Measurements from ENCODE around the gene SETBP1.

Gene SETBP1

DNA sequence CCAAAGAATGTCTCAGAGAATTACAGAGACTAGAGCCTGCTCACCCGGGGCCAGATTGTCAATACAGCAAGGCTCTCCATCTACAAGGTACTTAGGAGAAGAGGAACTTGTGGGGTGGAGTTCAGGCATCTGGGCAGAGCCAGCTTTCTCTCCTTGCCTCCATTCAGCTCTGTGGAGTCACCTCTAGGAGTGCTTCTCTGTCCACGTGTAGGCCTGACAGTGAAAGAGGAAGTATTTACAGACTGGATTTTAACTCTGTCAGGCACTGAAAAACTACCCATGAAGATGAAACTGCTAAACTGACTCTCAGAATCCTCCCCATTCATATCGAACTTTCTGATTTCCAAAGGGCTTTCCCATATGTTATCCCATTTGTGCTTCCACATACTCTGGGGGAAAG is 315.6 kb downstream of the SETBP1 start:
- DNase-seq: no peak

DNA sequence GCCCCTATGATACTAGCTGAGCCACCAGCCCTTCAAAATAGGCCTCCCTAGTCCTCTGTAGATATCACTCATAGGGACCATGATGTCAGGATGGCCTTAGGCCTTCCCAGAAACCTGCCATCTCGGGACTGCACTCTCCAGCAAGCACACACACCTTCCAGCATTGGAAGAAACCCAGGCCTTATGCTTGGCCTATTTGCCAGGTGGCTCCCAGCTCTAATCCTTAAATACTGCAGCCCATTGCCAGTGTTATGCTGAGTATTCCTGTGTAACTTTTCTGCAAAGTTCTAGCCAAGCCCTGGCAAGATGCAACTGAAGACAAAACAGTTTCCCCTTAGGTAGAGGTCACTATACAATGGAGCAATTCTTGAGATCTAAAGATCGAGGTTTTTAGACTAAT is 316.5 kb downstream of the SETBP1 start:
- no peak for DNase-seq

DNA sequence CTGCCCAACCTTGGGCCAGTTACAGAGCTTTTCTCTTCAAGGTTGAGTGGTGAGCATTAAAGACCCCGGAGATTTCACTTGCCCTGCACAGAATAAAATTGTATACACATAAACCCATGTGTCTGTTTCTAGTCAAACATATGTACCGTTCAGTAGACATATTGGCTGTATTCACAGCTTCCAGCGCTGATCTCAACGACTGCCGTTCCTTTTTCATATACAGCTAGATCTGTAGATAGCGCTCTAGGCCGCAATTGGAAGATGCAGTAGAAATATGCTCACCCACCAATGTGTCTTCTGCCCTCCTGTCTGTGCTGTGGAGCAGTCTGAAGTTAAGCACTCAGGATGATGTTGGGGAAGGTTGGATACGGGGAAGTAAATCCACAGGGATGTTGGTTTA is 317.7 kb downstream of the SETBP1 start:
- no peak for DNase-seq

DNA sequence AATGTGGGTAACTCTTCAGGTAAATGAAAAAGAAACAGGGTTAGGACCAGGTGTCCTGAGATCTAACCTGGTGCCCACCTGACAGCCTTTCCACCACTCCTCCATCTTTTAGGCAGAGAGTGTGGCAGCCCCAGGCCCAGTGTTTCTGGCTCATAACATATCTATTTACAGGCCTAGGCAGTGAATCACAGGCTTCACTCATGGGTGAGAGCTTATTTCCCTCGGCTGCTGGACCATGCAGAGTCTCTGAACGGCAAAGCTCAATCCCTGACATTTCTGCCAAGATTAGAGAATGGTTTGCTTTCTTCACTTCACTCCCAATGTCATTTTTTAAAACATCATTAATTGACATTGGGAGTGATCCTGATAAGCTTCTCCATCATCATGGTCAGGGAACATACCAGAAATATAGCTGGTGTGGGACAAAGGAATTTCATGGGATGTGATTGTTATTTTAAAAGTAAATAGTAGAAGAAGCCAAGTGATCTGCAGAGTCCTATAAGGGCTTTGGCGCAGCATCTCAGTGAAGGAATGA is 323.9 kb downstream of the SETBP1 start:
- DNase-seq: no peak

DNA sequence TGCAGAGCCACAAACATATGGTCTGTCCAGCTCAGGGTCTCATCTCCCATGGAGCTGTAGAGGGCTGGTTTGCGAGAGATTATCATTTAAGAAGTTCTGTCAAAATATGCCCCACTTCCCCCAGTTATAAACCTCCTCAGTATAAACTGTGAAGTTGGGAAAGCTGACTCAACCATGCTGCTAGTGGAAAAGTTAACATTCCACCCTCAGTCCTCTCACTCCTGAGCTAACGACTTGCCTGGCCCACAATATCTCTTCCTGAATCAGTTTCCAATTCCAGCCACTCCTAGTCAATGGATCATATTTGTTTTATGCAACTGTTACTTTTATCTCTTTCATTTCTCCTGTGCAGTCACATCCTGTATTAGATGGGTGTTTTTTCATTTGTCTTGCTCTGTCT is 326.2 kb downstream of the SETBP1 start:
- DNase-seq: no peak

DNA sequence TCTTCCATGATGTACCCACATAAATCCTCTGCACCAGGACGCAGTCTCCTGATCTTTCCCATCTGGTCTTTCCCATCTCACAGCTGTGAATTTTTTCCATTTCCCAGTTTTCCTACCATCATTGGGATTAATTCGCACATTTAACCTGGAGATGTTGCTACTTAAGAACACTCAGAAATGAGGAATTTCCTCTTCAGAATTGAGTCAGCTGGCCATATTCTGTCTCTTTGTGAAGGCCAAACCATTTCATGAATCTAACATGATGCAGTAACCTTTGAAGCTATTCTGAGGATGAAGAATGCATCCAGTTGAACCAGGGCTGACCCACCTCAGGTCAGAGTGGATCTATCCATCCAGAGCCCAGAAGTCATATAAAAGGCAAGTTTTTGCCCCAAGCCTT is 326.8 kb downstream of the SETBP1 start:
- no peak for DNase-seq

DNA sequence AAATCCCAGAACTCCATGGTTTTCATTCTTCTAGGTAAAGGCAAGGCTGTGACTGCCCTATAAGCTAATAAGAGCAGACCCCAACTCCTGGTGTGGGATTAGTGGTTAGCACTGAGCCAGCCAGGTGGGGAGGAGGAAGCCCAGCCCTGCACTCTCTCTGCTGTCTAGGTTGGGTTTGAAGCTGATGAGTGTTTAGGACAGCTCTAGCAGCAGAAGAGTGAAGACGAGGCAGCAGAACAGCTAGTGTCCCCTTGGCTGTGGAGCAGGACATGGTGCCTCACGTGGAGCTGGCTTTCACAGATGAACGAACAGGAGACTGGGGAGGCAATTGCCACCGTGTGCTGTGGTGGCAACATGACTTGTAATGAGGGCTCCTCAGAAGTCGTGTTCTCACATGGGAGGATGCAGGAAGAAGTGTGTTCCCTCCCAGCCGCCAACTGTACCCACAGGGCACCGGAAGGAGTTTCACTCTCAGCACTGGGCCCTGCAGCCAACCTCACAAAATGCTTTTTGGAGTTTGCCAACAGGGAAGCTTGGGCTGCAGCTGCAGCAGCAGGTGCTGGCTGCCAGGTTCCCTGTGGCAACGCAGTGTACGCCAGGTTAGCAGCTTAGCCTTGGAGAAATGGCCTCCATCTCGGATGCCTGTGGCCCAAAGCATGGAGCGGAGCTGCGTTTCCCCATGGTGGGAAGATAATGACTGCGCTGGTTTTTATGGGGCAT is 328.2 kb downstream of the SETBP1 start:
- peak; percentile 44 for DNase-seq

DNA sequence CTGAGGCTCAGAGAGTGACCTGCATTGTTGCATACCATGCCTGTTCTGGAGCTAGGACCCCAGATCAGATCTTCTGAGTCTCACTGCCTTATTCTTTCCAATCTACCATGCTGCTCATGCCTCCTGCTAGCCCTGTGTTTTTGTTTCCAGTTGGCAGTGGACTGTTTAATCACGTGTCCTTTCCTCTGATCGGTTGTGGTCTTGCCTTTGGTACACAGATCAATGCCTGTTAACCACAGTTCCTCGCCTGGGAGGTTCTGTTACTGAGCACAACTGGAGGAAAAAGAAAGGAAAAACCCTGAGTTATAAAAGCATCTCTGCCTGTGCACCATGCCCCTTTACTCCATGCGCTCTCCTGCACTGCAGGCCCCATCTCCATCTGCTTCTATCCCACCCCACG is 329.1 kb downstream of the SETBP1 start:
- DNase-seq: peak; percentile 6

DNA sequence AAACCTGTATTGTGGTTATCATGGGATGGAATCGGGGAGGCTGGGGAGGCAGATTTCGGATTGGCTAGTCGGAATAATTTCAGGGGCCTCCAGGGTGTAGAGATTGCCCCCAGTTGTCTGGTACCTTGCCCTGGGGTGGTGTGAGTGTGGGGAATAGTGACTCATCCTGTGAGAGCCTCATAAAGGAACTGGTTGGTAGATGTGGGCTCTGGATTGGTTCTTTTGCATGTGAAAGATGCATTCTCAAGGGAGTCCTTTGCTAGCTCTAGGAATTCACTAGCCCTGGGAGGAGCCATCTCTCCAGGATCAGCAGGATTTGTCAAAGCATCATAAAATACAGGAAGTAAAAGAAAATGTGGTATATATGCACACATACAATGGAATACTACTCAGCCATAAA is 331.6 kb downstream of the SETBP1 start:
- no peak for DNase-seq

DNA sequence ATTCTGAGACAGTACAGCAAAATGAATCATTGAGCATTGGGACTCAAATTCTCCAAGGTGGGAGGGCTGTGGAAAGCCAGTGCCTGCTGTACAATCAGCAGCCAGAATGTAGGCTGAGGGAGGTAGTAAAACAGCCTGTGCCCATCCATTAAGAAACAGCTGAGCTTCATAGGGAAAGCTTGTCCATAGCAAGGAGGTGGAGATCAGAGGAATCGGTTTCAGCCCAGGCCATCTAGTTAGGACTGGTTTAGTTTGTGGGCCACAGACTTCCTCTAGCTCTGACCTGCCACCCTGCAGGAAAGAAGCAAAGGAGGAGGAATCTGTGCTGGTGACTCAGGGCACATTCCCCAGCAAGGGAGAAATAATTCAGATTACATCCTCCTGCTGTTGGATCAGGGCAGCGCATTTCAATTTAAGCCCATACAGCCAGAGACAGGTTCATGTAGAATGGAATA is 333.4 kb downstream of the SETBP1 start:
- no peak for DNase-seq

DNA sequence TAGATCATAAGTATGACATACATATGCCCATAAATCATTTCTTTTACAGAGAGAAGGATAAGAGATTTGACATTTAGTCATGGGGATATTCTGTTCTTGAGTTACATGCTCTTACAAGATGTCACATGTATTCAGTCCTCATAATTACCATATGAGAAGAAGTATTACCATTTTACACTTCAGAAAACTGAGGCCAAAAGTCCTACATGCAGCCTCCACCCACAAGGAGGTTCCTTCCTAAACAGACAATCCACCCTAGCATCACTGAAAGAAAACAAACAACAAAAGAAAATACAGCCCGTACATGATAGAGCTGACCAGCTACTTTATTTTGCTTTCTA is 335.1 kb downstream of the SETBP1 start:
- DNase-seq: no peak

DNA sequence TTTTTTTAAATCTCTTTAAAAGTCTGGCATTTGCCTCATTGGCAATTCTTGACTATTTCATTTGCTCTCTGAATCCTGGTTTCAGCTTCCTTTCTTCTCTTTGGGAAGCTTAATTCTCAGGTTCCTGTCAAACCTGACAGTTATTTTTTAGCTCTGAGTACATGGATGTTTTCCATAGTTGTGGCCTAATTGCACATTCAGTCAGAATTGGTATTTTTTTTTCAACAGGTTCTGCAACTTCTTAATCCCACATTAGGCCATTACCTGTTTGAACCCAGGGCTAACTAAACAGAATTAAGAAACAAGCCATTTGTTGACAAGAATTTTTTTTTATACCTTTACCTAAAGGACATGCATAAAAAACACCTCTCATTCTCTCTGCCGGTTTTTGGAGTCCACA is 338.8 kb downstream of the SETBP1 start:
- no peak for DNase-seq

DNA sequence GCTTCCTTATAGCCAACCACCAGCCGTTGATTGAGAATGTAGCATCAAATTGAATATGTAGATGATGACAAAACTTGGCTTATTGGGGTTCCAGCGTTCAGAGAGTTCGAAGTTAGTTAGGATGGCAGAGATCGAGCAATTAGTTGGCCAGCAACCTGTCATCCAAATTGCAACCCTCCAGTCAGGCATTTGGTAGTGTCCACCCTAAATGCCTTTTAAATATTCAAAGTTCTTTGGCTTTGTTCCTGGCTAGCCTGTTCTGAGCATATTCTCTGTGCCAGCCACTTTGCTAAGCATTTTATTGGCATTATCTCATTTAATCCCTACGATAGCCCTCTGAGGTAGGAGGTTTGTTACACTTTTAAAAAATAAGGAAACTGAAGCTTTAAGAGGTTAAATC is 342.8 kb downstream of the SETBP1 start:
- no peak for DNase-seq

DNA sequence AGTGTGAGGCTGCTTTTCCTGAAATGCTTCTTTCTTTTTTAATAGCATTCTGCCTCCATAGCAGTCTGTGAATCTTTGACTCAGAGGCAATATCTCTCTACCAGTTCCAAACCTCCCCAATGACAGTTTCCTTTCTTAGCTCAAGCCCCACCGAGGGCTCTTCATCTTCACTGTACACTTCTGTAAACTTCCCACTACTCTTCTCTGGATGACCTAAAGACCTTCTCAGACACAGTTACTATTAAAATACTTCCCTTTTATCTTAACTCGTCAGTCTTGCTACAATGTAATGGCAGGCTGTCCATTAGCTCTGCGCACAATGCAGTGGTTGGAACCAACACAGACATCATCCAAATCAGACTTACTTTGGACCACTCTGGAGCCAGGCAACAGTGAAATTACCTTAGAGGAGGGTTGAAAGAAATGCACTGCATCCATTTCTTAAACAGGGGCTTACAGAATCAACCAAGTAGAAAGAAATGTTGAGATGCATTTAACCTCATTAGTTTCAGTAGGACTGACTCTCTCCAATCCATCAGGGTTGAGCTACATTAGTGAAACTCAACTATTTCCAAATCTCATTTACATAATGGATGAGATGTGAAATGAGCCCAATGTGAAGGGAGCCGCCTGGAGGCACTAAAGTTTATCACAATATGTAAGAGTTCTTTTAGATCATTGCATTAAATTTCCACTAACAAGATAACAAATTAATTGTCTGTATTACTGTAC is 343.8 kb downstream of the SETBP1 start:
- no peak for DNase-seq

DNA sequence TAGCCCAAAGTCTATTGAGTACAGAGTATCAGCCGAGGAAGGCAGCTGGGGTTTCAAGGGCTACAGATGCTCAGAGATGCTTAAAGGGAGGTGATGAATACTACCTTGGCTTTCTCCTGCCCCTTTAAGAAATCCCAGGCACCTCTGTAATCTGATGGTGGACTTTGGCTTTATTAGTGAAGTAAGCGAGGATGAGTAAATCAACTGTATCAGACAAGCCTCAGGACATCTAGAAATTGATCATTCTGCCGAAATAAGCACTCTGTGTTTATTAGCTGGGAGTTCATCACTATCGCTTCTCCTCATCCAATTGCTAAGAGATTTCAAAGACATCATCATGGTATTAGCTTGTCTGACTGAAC is 344.4 kb downstream of the SETBP1 start:
- no peak for DNase-seq

DNA sequence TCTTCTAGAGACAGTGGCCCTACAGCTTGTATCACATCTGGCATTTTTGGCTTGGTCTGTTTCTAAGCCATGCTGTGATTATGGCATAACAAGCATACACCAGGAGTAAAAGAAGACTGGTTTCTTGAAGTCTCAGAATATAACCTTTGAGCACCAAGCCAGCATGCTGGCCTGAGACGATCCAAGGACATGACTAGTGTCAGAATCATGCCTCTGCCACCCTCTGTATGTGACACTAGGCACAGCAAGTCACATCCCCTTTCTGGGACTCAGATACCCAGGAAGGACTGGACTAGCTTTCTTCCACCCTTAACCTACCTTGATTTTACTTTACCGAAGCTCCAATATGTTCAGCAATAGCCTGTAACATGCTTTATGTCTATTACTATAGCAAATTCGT is 345.5 kb downstream of the SETBP1 start:
- no peak for DNase-seq

DNA sequence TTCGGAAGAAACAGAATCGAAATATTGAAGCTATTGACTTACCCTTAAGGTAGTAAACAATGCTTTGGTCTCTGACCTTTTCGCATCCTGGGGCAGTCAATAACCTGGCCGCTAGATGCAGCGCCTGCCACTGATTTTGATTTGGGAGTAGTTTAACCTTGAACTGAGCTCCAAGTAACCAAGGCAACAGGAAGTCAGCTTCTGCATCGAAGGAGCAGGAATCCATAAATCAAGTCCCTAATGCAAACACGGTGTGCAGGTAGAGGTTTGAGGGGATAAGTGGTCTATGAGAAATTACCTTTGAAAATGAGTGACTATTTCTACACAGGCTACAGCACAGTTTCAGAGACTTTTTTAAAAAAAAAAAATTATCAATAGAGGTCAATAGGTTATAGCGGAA is 353.5 kb downstream of the SETBP1 start:
- DNase-seq: no peak

DNA sequence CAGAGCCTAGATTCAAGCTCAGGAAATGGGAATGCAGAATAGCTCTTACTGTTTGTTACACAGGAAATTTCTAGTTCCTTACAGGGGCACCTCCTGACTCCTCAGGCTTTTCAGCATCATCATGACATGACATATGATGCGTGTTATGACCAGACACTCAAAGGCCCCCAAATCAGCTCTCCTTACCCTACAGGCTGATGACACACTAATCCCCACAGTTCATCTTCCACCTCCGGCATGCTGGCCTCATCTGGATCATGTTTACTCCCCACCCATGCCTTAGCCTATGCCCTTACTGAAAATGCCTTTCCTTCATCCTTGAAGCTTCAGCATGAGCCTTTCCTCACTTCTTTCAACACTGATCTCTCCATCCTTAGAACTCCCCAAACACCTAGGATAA is 356.9 kb downstream of the SETBP1 start:
- no peak for DNase-seq

DNA sequence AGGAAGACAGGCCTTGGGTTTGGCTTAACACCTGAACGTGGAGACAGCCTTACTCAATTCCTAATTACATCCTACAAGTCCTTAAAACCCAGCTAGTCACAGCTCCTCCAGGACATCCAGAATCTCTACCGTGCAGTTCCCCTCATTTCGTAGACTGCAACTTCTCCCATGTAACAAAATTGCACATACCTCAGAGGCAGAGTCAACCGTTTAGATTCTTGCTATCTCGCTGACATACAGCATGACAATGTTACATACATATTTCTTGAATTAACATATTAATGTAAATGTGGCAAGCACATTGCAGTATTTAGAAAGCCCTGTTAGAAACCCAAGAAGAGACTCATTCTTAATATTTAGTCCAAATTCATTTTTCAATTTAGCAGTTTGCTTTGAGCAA is 358.7 kb downstream of the SETBP1 start:
- no peak for DNase-seq

DNA sequence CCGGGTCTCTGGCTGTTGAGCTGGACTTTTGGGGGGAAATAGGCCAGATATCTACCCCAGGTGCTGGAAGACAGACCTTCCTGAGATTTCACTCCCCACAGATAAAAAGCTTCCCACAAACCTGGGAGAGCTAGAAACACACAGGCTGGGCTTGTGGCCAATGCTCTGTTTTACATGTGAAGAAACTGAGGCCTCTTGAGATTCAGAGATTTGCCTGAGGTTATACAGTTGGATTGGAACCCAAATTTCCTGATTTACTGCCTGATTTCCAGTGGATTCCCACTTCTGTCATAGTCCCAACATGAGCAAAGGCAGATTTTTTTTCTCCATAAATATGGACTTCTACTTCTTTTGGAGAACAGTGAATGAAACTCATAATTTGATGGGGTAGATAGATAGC is 360.2 kb downstream of the SETBP1 start:
- peak; percentile 3 for DNase-seq

DNA sequence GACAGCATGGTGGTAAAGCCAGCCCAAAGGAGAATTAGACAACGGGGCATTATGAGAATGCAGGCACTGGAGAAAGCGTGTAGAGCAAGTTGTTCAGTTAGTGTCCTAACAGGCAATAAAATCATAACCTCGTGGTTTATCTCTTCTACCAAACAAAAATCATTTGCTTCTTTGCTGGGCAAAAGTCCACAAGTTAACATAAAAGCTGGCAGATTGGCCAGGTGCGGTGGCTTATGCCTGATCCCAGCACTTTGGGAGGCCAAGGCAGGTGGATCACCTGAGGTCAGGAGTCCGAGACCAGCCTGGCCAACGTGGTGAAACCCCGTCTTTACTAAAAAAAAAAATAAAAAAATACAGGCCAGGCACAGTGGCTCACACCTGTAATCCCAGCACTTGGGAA is 364.1 kb downstream of the SETBP1 start:
- no peak for DNase-seq

DNA sequence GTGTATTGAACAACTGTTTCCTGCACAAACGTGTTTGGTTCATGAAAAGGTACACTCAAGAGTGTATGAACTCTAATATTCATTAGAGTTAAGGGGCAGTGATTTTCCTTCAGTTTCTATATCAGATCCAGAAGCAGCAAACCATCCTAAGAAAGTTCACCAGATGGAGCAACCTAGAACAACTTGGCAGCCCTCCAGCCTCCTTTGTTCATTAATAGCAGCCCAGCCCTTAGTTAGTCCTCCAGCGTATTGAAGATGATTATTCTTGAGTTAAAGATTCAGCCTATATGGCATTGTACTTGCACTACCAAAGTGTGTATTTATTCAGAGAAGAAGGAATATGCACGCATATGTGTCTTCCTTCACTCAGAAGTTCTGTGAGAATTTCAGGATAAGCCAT is 365.5 kb downstream of the SETBP1 start:
- no peak for DNase-seq

DNA sequence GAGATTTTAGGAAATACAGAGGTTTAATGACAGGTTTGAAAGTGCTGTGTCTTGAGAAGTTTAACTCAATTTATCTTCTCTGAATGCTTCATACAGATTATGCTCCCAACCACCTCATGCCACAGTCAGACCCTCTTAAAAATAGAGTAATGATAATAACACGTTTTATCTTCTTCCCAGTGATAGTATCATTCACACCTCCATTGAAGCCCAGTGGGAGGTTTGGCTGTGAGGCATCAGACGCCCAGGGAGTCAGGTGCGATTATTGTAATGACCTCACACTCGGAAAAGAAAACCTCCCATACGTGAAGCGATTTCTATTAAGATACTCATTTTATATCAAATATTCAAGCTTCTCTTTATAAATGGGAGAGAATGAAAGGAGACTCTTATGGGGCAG is 366.3 kb downstream of the SETBP1 start:
- no peak for DNase-seq

DNA sequence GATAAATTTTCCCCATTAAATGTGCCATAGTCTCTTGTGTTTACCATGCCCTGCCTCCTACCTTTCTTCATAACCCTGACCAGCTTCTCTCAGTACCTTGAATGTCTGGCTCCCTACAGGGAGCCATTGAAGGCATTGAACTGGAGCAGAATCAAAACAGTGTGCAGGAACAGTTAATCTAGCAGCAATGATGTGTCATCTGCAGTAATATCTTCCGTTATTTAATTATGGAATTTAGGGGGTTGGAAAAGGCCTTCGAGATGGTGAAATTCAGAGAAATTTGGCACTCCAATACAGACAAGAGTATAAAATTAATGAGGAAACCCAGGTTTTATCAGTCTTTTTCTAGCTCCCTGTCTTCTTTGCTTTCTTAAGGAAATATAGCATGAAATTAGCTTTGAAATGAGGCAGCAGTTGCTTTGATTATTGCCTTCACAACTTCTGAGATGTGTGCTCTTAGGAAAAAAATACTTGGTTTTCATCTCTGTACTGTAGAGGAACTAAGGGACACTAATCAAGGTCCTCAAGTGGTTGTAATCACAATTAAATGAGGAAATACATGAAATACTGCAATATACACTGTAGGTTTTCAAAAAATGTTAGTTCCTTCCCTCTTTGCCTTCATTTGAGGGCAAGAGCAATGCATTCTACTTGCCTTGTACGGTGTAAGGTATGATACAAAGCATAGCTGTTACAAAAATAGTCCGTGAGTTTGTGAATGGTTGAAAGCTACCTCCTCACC is 369.1 kb downstream of the SETBP1 start:
- no peak for DNase-seq

Measured in NCI-H345 (cell line).